Stimulated activated CD8-positive, alpha-beta memory T cell treated with anti-CD3 and anti-CD28 coated beads, Interleukin-12 subunit alpha, Interleukin-12 subunit beta, amount 100 ng/mL, for 1 hour (primary cell): Measurements from ENCODE around the gene USP8.
"Not testable (repeated sequence)": the region's sequence is repeated elsewhere in the genome, so short reads cannot be mapped to it uniquely, and the experiment has no call there.

ENCODE experiments used
- DNase-seq: peaks from one replicate; pipeline ENCODE4 v3.0.0-alpha.2; 2020; ENCODE audit warnings: low read depth

Gene USP8

GRCh38 chr15:50424066-50424890, at the start of gene USP8:
Gene USP8 (plus strand): TSS chr15:50424405. CDS start chr15:50439074, 14,669 bp downstream.
- peak; percentile 85 for DNase-seq

DNA sequence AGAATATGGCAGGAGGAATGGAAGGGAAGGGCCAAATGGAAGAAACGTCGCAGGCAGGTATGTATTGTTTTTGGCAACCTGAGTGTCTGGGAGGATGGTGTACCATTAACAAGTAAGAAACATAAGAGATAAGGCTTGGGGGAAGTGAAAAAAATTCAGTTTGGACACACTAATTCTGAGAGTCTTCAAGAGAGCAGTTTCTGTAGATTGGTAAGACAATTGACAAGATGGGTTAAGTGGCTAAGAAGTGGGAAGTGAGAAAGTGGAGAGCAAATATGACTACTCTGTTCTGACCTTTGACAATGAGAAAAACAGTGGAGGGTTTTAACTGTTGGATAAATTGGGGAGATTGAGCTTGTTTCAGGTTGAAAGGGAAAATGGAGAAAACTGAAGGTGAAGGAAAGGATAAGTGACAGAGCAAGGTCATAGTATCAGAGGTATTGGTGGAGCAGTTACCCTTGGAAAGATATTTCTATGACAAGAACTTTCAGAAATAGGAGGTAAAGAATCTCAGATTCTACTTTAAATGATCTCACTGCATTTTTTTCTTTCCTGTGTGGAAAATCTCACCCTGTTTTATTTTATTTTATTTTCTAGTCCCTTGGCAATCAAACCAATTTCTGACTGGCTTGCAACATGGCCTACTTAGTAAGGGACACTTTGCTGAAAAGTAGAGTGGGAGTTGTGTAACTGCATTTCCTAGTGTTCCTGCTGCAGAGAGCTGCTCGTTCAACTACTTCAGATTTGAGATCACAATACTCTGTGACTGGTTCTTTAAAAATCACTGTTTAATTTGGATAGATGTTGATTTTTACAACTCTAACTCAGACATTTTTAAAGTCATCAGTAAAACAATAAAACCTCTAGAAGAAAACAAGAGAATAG, 46.1 kb upstream of the USP8 start:
- no peak for DNase-seq

DNA sequence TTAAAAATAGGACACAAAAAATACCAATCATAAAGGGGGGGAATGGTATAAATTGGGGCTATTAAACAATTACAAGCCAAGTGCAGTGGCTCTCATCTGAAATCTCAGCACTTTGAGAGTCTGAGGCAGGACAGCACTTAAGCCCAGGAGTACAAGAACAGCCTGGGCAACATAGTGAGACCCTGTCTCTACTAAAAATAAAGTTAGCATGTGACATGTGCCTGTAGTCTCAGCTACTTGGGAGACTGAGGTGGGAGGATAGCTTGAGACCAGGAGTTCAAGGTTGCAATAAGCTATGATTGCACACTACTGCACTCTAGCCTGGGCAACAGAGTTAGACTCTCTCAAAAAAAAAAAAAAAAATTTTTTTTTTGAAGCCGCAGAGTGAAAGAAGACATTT, 45.4 kb upstream of the USP8 start:
- DNase-seq, result no peak

DNA sequence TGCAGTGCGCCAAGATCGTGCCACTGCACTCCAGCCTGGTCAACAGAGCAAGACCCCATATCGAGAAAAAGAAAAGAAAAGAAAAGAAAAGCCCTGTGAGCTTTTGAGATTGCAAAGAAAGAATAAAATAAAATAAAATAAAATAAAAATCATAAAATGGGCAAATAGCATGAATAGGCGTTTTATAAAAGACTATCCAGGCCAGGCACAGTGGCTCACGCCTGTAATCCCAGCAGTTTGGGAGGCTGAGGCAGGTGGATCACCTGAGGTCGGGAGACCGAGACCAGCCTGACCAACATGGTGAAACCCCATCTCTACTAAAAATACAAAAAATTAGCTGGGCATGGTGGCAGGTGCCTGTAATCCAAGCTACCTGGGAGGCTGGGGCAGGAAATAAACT, 44.8 kb upstream of the USP8 start:
- not testable (repeated sequence) for DNase-seq

DNA sequence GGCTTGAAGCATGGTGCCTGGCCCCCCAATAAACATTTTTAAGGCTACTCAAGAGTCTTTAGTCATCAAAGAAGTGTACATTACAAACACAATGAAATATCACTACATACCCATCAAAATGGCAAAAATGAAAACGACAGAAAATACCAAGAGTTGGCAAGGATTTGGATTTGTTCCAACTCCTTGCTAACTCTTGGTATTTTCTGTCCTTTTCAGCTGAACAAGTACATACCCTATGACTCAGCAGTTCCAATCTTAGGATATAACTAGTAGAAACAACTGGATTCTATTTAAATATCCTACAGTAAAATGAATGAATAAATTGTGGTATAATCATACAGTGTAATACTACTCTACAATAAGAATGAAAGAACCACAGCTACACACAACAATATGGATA, 44.1 kb upstream of the USP8 start:
- DNase-seq, result no peak

- no peak for DNase-seq
Measured at GRCh38 chr15:50381438-50381837, 42.8 kb upstream of the USP8 start.

DNA sequence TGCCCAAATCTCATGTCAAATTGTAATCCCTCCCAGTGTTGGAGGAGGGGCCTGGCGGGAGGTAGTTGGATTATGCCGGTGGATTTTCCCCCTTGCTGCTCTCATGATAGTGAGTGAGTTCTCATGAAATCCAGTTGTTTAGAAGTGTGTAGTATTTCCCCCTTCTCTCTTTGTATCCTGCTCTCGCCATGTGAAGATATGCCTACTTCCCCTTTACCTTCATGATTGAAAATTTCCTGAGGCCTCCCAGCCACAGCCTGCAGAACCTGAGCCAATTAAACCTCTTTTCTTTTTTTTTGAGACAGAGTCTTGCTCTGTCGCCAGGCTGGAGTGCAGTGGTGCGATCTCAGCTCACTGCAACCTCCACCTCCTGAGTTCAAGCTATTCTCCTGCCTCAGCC, 41.8 kb upstream of the USP8 start:
- not testable (repeated sequence) for DNase-seq

DNA sequence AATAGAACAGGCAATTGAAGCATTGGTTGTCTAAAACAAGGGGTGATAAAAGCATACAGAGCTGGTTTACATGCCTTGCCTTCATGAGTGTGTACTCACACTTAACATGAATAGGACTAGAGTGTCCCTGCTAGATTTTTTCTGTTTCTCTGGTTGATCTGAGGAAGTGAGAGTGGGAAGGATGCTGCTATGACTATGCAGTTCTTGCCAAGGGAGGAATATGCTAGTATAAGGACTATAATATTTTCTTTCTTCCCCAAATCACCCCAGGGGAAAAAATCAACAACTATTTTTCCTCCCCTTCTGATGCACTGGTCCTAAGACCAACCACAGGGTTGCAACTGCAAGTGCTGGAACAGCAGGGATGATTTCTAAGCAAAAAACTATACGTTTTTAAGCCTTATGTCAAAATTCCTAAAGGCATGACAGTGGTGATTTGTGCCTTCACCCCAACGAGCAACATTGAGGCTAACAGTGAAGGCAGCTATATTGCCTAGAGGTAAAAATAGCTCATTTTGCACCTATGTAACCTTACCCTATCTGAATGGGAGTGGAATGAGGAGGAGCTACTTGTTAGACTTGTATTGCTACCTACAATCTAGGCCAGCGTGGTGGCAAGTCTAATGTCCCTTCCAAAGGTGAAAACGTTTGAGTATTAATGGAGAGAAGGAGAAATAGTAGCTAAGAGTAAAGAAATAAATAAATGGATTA, 33.5 kb upstream of the USP8 start:
- no peak for DNase-seq

DNA sequence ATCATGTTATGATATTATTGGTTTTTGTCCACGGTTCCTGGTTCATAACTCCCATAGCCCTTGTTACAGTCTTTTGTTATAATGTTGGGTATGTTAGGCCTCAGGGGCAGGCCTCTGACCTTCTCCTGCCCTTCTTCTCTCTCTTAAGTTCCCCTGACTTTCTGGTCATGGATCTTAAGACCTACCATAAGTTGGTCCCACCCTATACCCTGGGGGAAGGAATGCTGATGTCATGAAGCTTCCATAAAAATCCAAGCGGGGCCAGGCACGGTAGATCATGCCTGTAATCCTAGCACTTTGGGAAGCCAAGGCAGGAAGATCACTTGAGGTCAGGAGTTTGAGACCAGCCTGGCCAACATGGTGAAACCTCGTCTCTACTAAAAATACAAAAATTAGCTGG, 32.6 kb upstream of the USP8 start:
- DNase-seq, result not testable (repeated sequence)

DNA sequence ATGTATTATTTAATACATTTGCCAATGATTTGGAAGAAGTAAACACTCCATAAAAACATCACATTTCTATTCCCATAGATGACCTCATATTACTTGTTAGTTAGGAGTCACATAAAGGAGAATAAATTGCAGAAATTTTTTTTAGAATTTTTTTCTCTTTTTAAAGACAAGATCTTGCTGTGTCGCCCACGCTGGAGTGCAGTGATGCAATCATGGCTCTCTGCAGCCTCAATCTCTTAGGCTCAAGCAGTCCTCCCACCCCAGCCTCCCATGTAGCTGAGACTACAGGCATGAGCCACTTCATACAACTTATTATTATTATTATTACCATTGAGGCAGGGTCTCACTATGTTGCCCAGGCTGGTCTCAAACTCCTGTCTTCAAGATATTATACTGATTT, 12.3 kb upstream of the USP8 start:
- no peak for DNase-seq

GRCh38 chr15:50414624-50415023, 9.6 kb upstream of the USP8 start:
- DNase-seq, result no peak

GRCh38 chr15:50415752-50416404, 8.3 kb upstream of the USP8 start:
- DNase-seq, result no peak

- no peak for DNase-seq
Measured at GRCh38 chr15:50416890-50417289, 7.3 kb upstream of the USP8 start.

DNA sequence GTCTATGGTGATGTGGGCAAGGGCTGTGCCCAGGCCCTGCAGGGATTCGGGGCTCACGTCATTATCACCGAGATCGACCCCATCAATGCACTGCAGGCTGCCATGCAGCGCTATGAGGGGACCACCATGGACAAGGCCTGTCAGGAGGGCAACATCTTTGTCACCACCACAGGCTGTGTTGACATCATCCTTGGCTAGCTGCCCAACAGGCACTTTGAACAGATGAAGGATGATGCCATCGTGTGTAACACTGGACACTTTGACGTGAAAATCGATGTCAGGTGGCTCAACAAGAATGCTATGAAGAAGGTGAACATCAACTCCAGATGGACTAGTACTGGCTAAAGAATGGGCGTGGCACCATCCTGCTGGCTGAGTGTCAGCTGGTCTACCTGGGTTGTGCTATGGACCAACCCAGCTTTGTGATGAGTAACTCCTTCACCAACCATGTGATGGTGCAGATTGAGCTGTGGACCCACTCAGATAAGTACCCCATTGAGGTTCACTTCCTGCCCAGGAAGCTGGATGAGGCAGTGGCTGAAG, 6.1 kb upstream of the USP8 start:
- DNase-seq, result no peak

DNA sequence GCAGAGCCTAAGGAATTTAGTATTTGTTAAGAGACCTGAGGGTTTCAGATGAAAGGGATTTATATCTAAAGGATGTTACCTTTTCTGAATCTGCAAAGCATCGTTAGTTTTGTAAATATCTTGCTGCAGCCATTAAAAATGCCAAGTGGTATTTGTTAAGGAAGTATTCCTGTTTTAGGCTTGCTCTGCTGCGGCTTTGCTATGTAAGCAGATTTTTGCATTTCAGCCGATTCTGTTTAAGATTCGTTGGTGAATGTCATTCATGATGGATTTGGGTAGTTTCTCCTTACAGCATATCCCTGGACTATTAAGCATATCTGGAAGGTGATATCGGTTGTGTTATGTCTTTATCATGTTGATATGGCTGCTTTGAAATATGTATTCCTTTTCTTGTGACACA, 1.0 kb downstream of the USP8 start:
- DNase-seq, result no peak

- DNase-seq, result not testable (repeated sequence)
Measured at GRCh38 chr15:50425678-50426246, 1.6 kb downstream of the USP8 start.

GRCh38 chr15:50426428-50426827, 2.2 kb downstream of the USP8 start:
- DNase-seq, result no peak

DNA sequence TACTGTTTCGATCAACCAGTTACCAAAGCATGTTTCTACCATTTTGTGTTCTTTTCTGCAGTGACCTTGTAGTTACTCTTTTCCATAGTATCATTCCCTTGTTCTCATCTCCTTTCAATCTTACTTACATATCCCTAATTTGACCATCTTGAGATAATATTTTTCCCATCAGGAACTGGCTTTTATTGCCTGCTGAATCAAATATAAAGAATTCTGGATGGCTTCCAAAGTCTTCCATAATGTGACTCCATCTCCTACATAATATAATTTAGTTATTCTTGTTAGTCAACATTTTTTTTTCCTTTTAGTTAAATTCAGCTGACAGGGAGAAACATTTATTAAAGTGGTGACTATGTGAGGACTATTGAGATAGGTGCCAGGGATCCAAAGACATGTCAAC, 7.0 kb downstream of the USP8 start:
- DNase-seq, result no peak

DNA sequence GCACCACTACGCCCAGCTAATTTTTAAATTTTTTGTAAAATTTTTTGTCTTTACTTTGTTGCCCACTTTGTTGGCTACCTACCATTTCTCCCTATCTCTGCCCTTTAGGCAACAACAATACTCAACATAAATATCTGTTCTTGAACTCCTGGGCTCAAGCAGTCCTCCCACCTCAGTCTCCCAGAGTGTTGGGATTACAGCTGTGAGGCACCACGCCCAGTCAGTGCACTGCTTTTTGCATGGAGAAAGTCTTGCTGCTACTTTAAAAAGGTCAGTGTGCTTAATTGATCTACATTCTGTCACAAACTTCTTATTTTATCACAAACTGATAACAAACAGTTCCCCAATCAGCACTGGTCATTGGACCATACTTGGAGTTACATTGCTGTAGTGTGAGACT, 8.0 kb downstream of the USP8 start:
- no peak for DNase-seq

DNA sequence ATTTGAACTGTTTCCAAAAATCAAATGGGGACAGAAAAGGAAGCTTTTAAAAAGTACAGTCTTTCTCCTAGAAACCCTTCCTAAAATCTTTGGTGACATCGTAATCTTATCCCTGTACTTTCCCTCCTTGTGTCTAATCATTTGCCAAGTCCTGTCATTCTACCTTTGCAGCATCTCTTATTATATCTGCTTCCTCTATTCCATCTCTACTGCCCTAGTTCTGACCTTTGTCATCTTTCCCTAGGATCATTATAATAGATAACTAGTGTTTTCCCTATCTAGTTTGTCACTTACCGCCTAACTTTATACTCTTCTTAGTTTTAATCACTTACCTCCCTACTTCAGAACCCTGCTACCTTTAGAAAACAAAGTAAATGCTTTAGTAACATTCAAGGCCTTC, 11.6 kb downstream of the USP8 start:
- DNase-seq, result no peak

- DNase-seq, result no peak
Measured at GRCh38 chr15:50438251-50438650, 14.0 kb downstream of the USP8 start.
